Lung microvascular endothelial cell (primary cell): ENCODE results near the gene HBQ1. TPM values are rescaled to one million over a fixed set of nuclear protein-coding genes. Genes with fewer than 3 reads are reported as not detected.
"Not testable (repeated sequence)": the region's sequence is repeated elsewhere in the genome, so short reads cannot be mapped to it uniquely, and the experiment has no call there.

ENCODE experiments used
- DNase-seq, 2 donors: peaks; one replicate each; pipeline versions ENCODE4 v3.0.0 to v3.0.0-alpha.2; 2010; ENCODE audit warnings: low read depth in 2 of 2
- total RNA-seq: library from RNA; depleted of rRNA; stranded (reverse); fragments of >200 nt; gene quantifications from 2 replicates; pipeline ENCODE4 v1.2.1, GENCODE V29; 2014

Gene HBQ1
- total RNA-seq, 1 donor from 2014 or later: not detected

GRCh38 chr16:176006-176405 is 4.3 kb upstream of the HBQ1 start:
- not testable (repeated sequence) for DNase-seq

GRCh38 chr16:176477-177382 is 3.5 kb upstream of the HBQ1 start, which contains the start of gene HBA1:
HBA1 (plus strand) TSS chr16:176680; CDS start chr16:176717, 37 bp downstream.
- not testable (repeated sequence) for DNase-seq

GRCh38 chr16:177394-177822 is 2.9 kb upstream of the HBQ1 start:
- DNase-seq: no peak

GRCh38 chr16:177981-178667 is 2.1 kb upstream of the HBQ1 start:
- no peak for DNase-seq

GRCh38 chr16:178668-179015 is 1.6 kb upstream of the HBQ1 start:
- no peak for DNase-seq

- no peak for DNase-seq
Observed at GRCh38 chr16:179211-180092, 807 bp upstream of the HBQ1 start.

- peak; percentile 68 to 82 for DNase-seq
Observed at GRCh38 chr16:180681-181564, 664 bp downstream of the HBQ1 start.

- DNase-seq: peak in 1 of 2 donors; percentile 22
Observed at GRCh38 chr16:181565-182021, 1.3 kb downstream of the HBQ1 start.

GRCh38 chr16:183005-183404 is 2.7 kb downstream of the HBQ1 start:
- DNase-seq: no peak

GRCh38 chr16:185213-185612 is 5.0 kb downstream of the HBQ1 start:
- no peak for DNase-seq

GRCh38 chr16:185691-186090 is 5.4 kb downstream of the HBQ1 start:
- no peak for DNase-seq

- DNase-seq: no peak
Observed at GRCh38 chr16:187330-187729, 7.1 kb downstream of the HBQ1 start.

- DNase-seq: no peak
Observed at GRCh38 chr16:188674-189073, 8.4 kb downstream of the HBQ1 start.

- no peak for DNase-seq
Observed at GRCh38 chr16:189604-190186, 9.4 kb downstream of the HBQ1 start.

GRCh38 chr16:191831-192230 is 11.6 kb downstream of the HBQ1 start:
- no peak for DNase-seq

GRCh38 chr16:192686-193085 is 12.4 kb downstream of the HBQ1 start:
- no peak for DNase-seq

- no peak for DNase-seq
Observed at GRCh38 chr16:193441-193840, 13.2 kb downstream of the HBQ1 start.

- DNase-seq: peak in 1 of 2 donors; percentile 75
Observed at GRCh38 chr16:194516-194915, 14.3 kb downstream of the HBQ1 start.

GRCh38 chr16:200388-200787 is 20.1 kb downstream of the HBQ1 start:
- DNase-seq: no peak

- no peak for DNase-seq
Observed at GRCh38 chr16:203246-203645, 23.0 kb downstream of the HBQ1 start.
